ENCODE results near the gene STK26.
A peak's percentile ranks its signal among the peaks of the same experiment; 100 is the strongest.
"Not testable (repeated sequence)": the region's sequence is repeated elsewhere in the genome, so short reads cannot be mapped to it uniquely, and the experiment has no call there.

STK26 gene

GRCh38 chrX:132092439-132093065 lies 69.5 kb downstream of the STK26 start:
- no peak for TF ChIP-seq POLR2A (IDR thresholded peaks at IDR 0.05; ENCODE audit: low read depth, low read length)
- FAIRE-seq (peak; percentile 30), DNase-seq (ENCODE audit: insufficient read length, low spot score) (peak; percentile 15)

- DNase-seq (ENCODE audit: insufficient read length, low spot score) = no peak
- FAIRE-seq = no peak
- TF ChIP-seq POLR2A (IDR thresholded peaks at IDR 0.05; ENCODE audit: low read depth, low read length) = no peak
These were observed 70.2 kb downstream of the STK26 start for GRCh38 chrX:132093239-132093860.

GRCh38 chrX:132094164-132094563 lies 71.1 kb downstream of the STK26 start:
- TF ChIP-seq POLR2A (IDR thresholded peaks at IDR 0.05; ENCODE audit: low read depth, low read length) = no peak
- DNase-seq (ENCODE audit: insufficient read length, low spot score) = no peak
- no peak for FAIRE-seq

DNA sequence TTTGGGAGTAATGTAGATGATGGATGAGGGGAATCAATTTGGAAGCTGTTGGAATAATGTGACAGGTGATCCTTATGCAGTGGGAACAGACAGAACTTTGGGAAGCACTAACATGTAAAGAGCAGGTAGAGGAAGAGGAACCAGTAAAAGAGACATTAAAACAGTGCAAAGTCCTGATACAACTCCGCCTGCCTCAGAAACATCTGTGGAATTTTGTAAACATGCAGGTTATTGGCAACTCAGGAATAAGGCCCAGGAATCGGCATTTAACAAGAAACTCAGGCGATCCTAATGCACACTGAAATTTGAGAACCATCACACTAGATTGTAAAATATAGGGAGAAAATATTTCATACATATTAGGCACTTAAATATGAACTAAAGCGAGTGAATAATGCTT lies 75.6 kb downstream of the STK26 start:
- not testable (repeated sequence) for FAIRE-seq; DNase-seq (ENCODE audit: insufficient read length, low spot score)

DNA sequence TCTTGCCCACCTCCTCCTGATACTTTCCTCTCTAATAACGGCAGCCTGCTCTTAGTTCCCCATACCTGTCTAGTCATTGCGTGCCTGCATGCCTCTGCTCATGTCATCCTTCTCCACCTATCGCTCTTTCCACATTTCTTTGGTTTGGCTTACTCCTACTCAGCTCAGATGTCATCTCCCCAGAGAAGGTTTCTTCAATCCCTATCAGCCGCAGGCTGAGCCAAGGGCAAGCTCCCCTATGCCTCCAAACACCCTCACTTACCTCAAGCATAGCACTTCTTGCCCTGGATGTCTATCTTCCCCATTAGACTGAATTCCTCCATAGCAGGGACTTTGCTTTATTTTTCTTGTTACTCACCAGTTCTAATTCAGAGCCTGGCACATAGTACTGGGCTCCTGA lies 78.1 kb downstream of the STK26 start:
- no peak for TF ChIP-seq POLR2A (IDR thresholded peaks at IDR 0.05; ENCODE audit: low read depth, low read length)
- no peak for DNase-seq (ENCODE audit: insufficient read length, low spot score)
- no peak for FAIRE-seq

DNA sequence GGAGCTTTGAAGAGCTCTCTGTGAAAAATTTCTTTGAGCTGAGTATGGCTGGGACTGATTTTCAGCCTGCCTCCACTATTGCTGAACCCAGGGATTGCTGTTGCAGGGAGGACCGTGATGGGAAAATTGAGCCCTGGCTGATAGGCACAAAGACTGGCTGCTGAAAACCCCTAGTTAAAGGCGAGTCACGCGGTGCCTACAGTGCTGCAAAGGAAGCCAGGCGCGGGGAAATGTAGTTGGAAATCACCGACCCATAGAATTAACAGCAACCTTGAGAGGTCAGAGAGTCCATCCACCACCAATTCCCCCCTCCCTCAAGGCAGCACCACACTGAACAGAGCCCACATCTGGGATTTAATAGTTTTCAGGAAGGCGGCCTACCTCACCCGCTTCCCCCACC lies 78.7 kb downstream of the STK26 start:
- FAIRE-seq = no peak
- no peak for TF ChIP-seq POLR2A (IDR thresholded peaks at IDR 0.05; ENCODE audit: low read depth, low read length)
- no peak for DNase-seq (ENCODE audit: insufficient read length, low spot score)

DNA sequence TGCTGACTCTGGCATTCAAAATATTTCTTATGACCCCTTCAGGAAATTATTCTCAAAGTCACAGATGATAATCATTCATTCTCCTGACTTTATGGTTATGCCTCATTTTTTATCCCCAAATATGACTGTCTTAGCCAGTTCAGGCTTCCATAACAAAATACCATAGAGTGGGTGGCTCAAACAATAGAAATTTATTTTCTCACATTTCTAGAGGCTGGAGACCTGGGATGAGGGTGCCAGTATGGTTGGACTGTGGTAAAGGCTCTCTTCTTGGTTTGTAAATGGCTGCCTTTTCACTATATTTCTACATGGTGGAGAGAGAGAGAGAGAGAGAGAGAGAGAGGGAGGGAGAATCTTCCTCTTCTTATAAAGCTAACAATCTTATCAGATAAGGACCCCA lies 84.2 kb downstream of the STK26 start:
- DNase-seq (ENCODE audit: insufficient read length, low spot score) = no peak
- no peak for FAIRE-seq
- no peak for TF ChIP-seq POLR2A (IDR thresholded peaks at IDR 0.05; ENCODE audit: low read depth, low read length)

DNA sequence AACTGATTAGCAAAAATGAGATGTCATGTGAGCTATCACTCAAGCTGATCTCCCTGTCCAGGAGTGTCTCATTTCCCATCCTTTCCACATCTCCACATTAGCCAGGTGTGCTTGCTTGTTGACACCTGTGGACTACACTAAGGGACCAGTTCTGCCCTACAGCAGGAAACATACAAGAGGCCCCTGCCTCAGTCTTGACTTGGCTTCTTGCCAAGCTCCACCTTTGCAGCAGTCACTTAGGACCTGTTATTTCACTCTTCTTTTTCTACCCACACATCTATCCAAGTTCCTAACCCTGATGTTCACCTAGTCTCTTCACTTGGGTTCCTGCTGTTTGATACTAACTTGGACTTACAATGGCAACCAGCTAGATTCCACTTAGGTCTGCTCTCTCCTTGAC lies 91.5 kb downstream of the STK26 start:
- FAIRE-seq = no peak

GRCh38 chrX:132115792-132116191 lies 92.7 kb downstream of the STK26 start:
- no peak for FAIRE-seq
- DNase-seq (ENCODE audit: insufficient read length, low spot score) = no peak

More for the DNA sequence above, 91.5 kb downstream of the STK26 start:
- no peak for TF ChIP-seq POLR2A (IDR thresholded peaks at IDR 0.05; ENCODE audit: low read depth, low read length)
- no peak for DNase-seq (ENCODE audit: insufficient read length, low spot score)

GRCh38 chrX:132118358-132118757 lies 95.3 kb downstream of the STK26 start:
- no peak for DNase-seq (ENCODE audit: insufficient read length, low spot score)

More at GRCh38 chrX:132115792-132116191, 92.7 kb downstream of the STK26 start:
- no peak for TF ChIP-seq POLR2A (IDR thresholded peaks at IDR 0.05; ENCODE audit: low read depth, low read length)

GRCh38 chrX:132119283-132119682 lies 96.2 kb downstream of the STK26 start:
- DNase-seq (ENCODE audit: insufficient read length, low spot score) (no peak), FAIRE-seq (no peak)
- TF ChIP-seq POLR2A (IDR thresholded peaks at IDR 0.05; ENCODE audit: low read depth, low read length) = no peak

More at GRCh38 chrX:132118358-132118757, 95.3 kb downstream of the STK26 start:
- no peak for FAIRE-seq
- no peak for TF ChIP-seq POLR2A (IDR thresholded peaks at IDR 0.05; ENCODE audit: low read depth, low read length)

GRCh38 chrX:132119821-132120515 lies 96.9 kb downstream of the STK26 start:
- TF ChIP-seq POLR2A (IDR thresholded peaks at IDR 0.05; ENCODE audit: low read depth, low read length) = no peak
- DNase-seq (ENCODE audit: insufficient read length, low spot score) (peak; percentile 12), FAIRE-seq (no peak)

DNA sequence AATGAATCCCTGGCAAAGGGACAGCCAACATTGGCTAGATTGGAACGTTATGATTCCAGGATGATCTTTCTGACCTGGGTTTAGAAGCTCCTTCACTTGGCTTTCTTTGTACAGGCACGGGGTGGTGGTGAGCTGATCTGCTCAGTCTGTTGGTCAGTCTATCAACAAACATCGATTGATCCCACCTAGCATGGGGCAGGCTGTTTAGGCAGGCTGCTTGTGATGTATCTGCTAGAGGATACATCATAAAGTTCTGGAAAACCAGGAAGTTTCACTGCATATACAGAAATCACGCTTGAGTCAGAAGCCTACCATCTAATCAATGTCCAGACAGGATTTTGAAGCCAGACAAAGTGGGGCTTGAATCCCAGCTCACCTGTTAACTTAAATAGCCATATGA lies 97.8 kb downstream of the STK26 start:
- TF ChIP-seq POLR2A (IDR thresholded peaks at IDR 0.05; ENCODE audit: low read depth, low read length) = no peak
- FAIRE-seq (no peak), DNase-seq (ENCODE audit: insufficient read length, low spot score) (no peak)

Data from H54 (cell line).